Hindlimb muscle (tissue), 1 donor: ENCODE results near the gene ANKRD45. TPM values are rescaled to one million over a fixed set of nuclear protein-coding genes. Genes with fewer than 3 reads are reported as not detected.
"Not testable (repeated sequence)": the region's sequence is repeated elsewhere in the genome, so short reads cannot be mapped to it uniquely, and the experiment has no call there.

Experiments used
- DNase-seq: peaks from one replicate; pipeline ENCODE4 v3.0.0-alpha.2; 2013
- polyA plus RNA-seq: library from polyadenylated mRNA; unstranded; fragments of 120-200 nt; gene quantifications from one replicate; pipeline ENCODE4 v1.2.1, GENCODE V29; 2013; ENCODE audit not compliant: insufficient read length

The ANKRD45 gene
- polyA plus RNA-seq, 1 donor, result 0.31 TPM

GRCh38 chr1:173572201-173572873 is 97.3 kb downstream of the ANKRD45 start:
- DNase-seq, result no peak

- no peak for DNase-seq
Measured at GRCh38 chr1:173570370-173571007, 99.2 kb downstream of the ANKRD45 start.

- no peak for DNase-seq
Measured at GRCh38 chr1:173568483-173568882, 101.2 kb downstream of the ANKRD45 start.

- not testable (repeated sequence) for DNase-seq
Measured at GRCh38 chr1:173563846-173564245, 105.8 kb downstream of the ANKRD45 start.

- no peak for DNase-seq
Measured at GRCh38 chr1:173562813-173563212, 106.8 kb downstream of the ANKRD45 start.

- no peak for DNase-seq
Measured at GRCh38 chr1:173561263-173561662, 108.4 kb downstream of the ANKRD45 start.

- DNase-seq, result no peak
Measured at GRCh38 chr1:173560285-173560880, 109.3 kb downstream of the ANKRD45 start.

Other genes starting within 250 kb of the ANKRD45 start
- gene PRDX6, start 192.5 kb downstream of the ANKRD45 start, polyA plus RNA-seq, result 561 TPM
- gene SLC9C2, start 66.8 kb downstream of the ANKRD45 start, polyA plus RNA-seq, result not detected
- not detected for gene TEX50, start 34.5 kb downstream of the ANKRD45 start, polyA plus RNA-seq
- gene KLHL20, start 45.1 kb upstream of the ANKRD45 start, polyA plus RNA-seq, result 21.5 TPM
- gene DARS2, start 154.8 kb upstream of the ANKRD45 start, polyA plus RNA-seq, result 13.6 TPM
- gene CENPL, start 155.0 kb upstream of the ANKRD45 start, polyA plus RNA-seq, result 7.3 TPM
- 565 TPM for gene GAS5, start 198.1 kb upstream of the ANKRD45 start, polyA plus RNA-seq
- gene ZBTB37, start 198.5 kb upstream of the ANKRD45 start, polyA plus RNA-seq, result 6.1 TPM
- 0.12 TPM for gene SERPINC1, start 247.5 kb upstream of the ANKRD45 start, polyA plus RNA-seq